ENCODE data around the gene WASHC2A.
A peak's percentile ranks its signal among the peaks of the same experiment; 100 is the strongest.
"Not testable (repeated sequence)": the region's sequence is repeated elsewhere in the genome, so short reads cannot be mapped to it uniquely, and the experiment has no call there.

Gene WASHC2A, protein sequence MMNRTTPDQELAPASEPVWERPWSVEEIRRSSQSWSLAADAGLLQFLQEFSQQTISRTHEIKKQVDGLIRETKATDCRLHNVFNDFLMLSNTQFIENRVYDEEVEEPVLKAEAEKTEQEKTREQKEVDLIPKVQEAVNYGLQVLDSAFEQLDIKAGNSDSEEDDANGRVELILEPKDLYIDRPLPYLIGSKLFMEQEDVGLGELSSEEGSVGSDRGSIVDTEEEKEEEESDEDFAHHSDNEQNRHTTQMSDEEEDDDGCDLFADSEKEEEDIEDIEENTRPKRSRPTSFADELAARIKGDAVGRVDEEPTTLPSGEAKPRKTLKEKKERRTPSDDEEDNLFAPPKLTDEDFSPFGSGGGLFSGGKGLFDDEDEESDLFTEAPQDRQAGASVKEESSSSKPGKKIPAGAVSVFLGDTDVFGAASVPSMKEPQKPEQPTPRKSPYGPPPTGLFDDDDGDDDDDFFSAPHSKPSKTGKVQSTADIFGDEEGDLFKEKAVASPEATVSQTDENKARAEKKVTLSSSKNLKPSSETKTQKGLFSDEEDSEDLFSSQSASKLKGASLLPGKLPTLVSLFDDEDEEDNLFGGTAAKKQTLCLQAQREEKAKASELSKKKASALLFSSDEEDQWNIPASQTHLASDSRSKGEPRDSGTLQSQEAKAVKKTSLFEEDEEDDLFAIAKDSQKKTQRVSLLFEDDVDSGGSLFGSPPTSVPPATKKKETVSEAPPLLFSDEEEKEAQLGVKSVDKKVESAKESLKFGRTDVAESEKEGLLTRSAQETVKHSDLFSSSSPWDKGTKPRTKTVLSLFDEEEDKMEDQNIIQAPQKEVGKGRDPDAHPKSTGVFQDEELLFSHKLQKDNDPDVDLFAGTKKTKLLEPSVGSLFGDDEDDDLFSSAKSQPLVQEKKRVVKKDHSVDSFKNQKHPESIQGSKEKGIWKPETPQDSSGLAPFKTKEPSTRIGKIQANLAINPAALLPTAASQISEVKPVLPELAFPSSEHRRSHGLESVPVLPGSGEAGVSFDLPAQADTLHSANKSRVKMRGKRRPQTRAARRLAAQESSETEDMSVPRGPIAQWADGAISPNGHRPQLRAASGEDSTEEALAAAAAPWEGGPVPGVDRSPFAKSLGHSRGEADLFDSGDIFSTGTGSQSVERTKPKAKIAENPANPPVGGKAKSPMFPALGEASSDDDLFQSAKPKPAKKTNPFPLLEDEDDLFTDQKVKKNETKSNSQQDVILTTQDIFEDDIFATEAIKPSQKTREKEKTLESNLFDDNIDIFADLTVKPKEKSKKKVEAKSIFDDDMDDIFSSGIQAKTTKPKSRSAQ (N-terminal part only)

DNA sequence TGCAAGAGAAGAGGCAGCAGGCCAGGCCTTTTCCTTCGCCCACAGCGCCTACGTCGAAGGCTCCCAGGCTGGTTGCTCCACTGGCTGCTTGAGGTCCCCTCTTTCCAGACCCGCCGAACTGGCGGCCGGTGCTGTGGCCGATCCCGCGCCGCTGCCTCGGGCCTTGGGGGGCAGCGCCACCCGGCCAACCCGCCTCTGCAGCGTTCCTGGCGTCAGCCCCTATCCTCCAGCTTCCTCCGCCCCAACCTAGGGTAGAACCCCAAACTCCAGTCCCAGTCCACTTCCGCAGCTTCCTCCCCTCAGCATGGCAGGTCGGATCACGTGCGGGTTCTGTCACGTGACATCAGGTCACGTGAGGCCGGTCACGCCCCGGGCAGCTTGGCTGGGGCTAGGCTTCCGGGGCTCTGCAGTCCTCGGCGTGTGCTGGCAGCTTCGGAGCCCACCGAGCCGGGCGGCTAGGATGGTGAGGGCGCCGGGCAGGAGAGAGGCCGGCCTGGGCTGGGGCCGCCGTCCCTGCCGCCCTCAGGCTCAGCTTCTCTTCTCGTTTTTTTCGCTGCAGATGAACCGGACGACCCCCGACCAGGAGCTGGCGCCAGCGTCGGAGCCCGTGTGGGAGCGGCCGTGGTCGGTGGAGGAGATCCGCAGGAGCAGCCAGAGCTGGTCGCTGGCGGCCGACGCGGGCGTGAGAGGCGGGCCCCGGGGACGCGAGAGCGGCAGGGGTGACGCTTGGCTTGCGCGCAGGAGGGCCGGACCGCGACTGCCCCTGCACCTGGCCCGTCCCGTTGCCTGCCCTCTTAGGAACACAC, at the start of gene WASHC2A:
Gene WASHC2A (plus strand): TSS at position 409 of the 806 bp plus-strand sequence. CDS start 52 bp downstream, at position 461.
- DNase-seq = peak; percentile 94

DNA sequence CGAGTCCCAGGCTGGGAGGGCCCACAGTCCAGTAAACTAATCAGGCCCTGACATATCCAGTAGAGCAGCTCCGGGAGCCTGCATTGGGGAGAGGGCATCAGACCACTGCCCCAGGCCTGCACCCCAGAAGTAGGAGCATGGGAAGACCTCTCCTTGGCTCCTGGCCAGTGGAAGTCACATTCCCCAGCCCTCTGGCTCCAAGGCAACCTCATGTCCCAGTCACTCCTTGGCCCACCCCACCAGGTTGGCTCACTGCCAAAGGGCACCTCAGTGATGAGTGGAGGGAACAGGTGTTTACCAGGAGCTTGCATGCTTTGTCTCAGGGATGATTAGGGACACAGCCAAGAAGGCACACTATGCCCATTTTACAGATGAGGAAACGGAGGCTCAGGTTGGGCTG, 48.5 kb upstream of the WASHC2A start:
- DNase-seq = not testable (repeated sequence)

DNA sequence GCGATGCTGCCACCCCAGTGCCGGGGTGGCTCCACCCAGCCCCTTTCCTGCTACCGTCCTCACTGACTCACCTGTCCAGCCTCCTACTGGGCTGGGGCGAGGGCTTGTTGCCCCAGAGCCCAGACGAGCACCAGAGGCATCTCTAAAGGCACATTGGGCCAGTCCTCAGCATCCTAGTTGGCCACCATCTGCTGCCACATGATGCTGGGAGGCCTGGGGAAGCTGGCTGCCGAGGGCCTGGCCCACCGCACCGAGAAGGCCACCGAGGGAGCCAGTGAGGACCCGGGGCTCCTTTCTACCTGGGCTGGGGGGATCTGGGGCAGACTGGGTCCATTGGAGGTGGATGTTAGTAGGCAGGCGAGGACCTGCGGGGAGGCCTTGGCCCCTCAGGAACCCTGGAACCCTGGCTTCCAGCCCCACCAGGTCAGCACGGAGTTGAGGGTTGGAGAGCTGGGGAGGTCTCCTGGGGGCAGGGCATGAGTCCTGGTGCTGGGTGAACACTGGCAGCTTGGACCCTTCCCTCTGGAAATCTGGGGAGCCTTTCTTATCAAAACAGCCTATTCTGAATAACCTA, 47.2 kb upstream of the WASHC2A start:
- DNase-seq = not testable (repeated sequence)

DNA sequence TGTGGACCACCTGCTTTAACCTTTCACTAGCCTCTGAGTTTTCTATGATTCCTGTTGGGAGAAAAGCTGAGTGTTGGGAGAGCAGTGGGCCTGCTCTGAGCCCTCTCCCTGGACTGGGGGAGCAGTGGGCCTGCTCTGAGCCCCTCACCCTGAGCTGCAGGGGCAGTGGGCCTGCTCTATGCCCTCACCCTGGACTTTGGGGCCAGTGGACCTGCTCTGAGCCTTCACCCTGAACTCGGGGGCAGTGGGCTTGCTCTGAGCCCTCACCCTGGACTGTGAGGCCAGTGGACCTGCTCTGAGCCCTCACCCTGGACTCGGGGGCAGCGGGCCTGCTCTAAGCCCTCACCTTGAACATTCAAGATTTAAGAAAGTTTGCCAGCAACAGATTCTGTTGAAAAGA, 46.1 kb upstream of the WASHC2A start:
- no peak for DNase-seq

DNA sequence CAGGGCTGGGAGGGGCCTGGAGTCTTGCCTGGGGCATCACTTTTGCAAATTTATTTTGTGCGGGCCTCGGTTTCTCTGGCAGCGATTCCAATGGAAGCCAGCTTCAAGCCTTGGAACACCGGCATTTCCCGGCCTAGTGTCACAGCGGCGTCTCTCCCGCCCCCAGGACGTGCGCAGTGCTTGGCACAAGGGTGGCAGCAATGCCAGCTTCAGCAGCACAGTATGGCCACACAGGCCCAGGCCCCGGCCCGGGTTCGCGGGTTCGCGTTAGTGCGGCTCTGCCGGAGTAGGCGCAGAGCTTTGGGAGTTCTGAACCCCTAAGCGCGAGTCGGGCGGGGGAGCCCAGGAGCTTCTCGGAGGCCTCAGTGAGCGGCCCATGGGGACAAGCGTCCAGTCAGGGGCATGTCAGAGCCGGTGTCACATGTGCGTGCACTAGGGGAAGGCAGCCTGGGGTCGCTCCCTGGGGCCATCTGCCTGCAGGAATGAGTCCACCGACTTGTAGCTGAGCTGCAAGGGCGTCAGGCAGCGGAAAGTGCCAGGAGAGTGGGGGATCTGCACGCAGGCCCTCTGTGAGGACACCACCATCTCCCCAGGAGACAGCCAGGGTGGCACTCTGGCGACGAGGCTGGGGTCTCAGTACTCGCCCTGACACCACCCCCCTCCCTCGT, 42.9 kb upstream of the WASHC2A start:
- not testable (repeated sequence) for DNase-seq

DNA sequence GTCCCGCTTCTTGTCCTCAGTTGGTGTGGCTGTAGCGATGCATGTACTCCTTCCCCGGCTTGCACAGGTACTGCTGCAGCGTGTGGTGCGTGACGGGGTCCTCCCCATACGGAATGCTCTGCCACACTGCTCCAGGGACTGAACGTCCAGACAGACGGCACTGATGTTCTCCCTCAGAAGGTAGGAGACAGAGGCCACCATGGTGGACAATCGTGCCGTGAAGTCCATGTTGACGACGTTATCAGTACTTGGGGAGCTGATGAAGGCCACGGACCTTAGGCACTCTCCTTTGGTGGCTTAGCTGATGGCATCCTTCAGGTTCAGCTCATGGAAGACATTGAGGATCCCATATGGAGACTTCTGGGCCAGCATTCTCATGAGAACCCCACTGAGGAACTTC, 42.1 kb upstream of the WASHC2A start:
- DNase-seq = no peak

DNA sequence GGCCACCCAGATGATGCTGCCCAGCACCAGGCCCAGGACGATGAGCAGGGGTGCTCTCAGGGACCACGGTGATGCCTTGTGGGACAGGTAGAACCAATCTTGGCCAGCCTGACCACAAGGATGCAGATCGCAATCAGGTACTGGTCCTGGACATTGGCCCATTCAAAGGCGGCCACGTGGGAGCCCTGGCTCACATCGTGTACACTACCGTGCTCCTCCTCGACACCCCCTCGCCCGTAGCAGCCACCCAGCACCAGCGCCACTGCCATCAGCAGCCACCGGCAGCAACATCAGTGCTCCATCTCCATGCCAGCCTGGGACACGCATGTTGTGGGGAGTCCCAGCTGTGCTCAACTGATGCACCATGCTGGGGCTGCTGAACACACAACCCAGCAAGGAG, 40.6 kb upstream of the WASHC2A start:
- no peak for DNase-seq

DNA sequence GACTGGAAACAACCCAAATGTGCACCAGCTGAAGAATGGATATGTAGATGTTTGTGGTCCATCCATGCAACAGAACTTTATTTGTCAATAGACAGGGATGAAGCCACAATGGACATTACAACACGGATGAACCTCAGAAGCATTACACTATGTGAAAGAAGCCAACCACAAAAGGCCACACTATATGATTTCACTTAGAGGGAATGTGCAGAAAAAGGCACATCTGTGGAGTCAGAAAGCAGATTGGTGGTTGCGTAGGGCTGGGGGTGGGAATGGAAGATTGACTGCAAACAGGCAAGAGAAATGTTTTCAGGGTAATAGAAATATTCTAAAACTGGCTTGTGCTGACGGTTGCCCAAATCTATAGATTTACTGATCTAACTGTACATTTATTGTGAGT, 34.3 kb upstream of the WASHC2A start:
- DNase-seq = no peak

DNA sequence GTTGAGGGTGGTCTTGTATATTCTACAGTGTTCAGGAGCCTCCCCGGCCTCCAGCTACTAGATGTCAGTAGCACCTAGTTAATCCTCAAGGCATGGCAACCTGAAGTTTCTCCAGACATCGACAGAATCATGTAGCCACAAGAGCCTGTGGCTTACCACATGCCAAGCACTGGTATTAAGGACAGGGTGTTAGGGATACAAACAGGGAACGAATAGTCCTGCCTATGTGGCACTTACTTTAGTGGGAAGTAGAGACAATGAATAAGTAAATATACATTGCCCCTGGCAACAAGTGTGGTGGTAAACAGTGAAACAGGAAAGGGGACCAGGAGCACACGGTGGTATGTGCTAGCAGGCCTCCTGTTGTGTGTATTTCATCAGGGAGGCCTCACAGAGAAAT, 32.4 kb upstream of the WASHC2A start:
- not testable (repeated sequence) for DNase-seq

DNA sequence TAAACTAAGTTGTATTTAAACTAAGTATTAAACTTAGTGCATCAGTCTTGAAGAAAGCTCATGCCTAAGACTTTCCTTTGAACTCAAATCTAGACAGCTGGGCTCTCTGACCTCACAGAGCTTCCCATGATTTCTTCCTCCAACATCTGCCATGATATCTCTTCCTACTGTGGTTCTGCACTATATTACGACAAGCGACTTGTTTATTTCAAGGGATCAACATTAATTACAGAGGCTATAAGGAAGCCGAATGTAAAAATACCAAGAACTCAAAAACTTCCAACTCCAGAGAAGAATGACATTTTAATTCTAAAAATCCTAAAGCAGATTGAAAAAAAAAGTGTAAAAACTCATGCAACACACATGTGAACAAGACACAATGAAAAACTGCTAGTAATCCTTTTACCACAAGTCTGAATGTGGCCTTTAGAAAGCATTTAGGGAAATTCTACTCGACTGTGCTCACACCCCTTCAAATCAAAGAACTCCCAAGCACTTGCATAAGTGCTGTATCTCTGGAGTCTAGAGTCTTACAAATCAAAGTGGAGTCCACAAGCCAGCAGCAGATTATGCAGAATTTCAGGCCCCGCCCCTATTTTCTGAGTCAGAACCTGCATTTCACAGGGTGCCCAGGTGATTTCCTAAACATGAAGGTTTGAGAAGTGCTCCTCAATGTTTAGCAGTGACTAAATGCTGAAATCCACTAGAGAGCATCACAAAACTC, 22.7 kb upstream of the WASHC2A start:
- no peak for DNase-seq

DNA sequence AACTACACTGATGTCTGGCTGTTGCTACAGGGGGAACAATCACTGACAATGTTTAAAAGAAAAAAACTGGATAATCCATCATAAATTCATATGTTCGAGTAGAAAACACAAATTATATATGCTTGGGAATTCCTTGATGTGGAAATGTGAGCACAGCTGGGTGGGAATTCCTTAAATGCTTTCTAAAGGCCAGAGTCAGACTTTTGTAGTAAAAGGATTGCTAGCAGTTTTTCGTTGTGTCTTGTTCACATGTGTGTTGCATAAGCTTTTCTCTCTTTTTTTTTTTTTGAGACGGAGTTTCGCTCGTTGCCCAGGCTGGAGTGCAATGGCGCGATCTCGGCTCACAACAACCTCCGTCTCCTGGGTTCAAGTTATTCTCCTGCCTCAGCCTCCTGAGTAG, 21.3 kb upstream of the WASHC2A start:
- not testable (repeated sequence) for DNase-seq

DNA sequence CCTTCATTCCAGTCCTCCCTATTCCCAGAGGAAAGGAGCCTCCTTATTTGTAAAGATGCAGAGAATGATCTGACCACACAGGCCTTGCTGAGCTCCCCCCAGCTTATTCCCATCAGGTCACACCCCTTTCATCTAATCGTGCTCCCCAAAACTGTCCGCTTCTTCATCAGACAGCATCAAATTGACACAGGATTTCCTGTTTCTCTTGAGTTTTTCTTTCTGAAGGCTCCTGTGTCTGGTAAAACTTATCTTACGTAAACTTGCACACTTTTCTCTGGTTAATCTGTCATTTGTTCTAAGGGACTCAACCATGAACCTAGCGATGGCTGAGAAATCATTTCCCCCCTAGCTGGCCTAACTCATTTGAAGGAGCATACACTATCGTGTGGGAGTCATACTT, 20.2 kb upstream of the WASHC2A start:
- not testable (repeated sequence) for DNase-seq

DNA sequence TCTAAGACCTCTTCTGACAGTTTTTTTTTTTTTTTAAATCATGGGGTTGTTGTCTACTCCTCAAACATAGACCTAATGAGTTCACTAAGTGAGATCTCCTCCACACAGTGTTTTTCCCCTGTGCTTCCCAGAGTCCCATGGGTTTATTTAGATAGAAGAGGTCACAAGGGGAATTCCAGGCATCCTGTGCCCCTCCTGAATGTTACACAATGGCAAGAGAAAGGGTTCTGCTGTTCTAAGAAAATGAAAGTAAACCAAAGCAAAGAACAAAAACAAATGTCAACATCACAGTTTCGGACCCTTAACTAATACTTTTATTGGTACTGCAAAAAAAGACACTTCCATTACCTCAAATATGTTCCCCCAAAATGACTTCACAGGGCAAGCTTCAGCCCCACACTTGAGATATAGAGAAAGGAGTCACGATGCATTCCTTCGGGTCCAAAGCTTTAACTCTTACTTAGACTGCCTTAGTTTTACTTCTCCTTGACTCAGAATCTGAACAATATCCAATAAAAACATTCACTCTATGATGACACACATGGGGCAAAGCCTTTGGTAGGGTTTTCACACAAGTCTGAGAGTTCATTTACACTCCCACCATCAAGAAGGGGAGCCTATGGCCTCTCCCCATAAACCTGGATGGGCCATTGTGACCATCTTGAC, 15.6 kb upstream of the WASHC2A start:
- not testable (repeated sequence) for DNase-seq

DNA sequence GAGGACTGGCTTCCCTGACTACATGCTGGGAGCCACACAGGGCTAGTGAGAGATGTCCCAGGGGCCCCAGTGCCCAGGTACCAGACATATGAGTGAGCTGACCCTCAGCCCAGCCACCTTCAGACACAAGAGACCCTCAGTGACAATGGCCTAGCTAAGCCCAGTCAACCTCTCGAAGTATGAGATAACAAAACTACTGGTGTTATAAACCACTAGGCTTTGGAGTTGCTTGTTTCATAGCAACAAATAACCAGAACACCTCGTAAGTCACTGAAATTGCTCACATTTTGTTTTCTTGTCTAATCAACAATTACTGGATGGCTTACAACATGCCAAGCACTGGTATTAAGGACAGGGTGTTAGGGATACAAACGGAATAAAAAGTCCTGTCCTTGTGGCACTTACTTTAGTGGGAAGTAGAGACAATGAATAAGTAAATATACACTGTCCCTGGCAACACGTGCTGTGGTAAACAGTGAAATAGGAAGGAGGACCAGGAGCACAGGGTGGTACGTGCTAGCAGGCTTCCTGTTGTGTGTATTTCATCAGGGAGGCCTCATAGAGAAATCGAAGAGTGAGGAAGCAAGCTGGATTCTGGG, 14.9 kb upstream of the WASHC2A start:
- not testable (repeated sequence) for DNase-seq

DNA sequence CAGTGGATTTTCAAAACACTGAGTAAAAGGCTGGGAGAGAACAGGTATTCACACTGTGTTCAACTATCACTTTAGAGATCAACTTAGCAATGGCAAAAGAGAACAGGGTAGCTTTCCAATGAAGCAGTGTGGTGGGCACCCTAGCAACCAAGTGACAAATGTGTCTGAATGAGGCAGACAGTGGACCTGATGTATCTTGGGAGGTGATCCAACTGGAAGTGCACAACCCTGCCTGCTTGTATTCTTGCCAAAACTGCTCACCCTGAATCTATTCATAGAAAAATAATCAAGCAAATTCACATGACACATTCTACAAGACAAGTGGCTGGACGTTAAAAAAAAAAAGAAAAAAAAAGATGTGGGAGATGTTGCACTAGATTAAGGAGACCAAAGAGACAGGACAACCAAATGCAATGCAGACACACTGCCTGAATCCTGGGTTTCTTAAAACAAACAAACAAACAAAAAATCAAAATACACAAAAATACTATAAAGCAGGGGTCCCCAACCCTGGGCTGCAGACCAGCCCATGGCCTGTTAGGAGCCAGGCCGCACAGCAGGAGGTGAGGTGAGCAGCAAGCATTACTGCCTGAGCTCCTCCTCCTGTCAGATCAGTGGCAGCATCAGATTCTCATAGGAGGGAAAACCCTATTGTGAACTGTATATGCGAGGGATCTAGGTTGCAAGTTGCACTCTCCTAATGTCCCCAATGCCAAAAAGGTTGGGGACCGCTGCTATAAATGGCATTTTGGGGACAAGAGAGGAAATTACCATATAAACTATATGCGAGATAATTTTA, 12.1 kb upstream of the WASHC2A start:
- not testable (repeated sequence) for DNase-seq

DNA sequence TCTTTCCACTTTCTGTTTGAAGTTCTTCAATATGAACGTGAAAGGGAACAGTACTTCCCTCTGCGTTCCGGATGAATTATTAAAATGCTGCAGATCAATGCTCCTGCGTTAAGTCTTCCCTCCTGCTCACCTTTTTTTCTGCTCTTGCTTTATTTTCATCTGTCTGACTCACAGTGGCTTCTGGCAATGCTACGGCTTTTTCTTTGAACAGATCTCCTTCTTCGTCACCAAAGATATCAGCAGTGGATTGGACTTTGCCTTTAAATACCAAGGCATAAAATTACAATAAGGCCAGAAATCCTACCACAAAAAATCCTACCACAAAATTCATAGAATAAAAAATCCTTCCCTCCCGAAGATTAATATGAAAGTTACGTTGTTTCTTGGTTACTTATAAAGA, 11.1 kb upstream of the WASHC2A start:
- DNase-seq = not testable (repeated sequence)

DNA sequence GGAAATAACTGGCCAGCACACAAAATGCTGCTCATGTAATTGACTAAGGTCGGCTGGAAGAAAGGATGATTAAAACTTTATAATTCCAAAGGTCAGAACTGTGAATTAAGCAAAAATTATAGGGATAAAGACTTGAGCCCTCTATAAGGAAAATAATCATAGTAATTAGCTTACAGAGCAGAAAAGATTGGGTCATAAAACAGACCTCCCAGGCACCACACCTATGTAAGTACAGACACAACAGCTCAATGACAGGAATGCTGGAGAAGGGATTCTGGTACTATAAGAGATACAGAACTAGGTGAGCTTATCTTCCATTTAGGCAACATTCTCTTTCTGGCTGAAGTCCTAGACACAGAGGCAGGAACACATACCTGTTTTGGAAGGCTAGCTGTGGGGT, 9.0 kb upstream of the WASHC2A start:
- not testable (repeated sequence) for DNase-seq

DNA sequence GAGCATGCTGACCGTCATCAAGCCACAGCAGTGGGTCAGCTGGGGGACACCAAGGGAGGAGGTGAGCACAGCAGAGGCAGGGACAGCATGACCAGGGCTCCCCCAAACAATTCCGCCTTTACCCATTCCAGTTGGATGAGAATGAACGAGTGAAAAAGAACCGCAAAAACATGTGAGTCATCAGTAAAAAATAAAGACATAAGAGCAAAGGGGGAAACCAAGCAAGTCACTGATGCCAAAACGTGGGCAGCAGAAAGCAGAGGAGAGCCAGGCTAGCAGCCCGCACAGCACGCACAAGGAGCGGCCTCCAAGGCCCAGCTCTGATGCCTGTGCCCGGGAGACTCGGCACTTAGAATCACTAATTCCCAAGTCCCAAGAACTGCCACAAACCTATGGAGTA, 7.8 kb upstream of the WASHC2A start:
- DNase-seq = not testable (repeated sequence)

Measured in CD4-positive, alpha-beta T cell treated with Interferon gamma for 1 hour (primary cell).